Activated naive CD4-positive, alpha-beta T cell treated with anti-CD3 and anti-CD28 coated beads, Interleukin-2, amount 50 U/mL, for 72 hours (primary cell): Measurements from ENCODE around the gene GALR1. TPM values are rescaled to one million over a fixed set of nuclear protein-coding genes. Genes with fewer than 3 reads are reported as not detected.
A peak's percentile ranks its signal among the peaks of the same experiment; 100 is the strongest.

ENCODE experiments used
- ATAC-seq, 2 donors: fragments of 150-1000 bp; cut with Tn5 transposase; 2 replicates each; pipeline ENCODE4 v1.10.0; 2021; ENCODE audit warnings: mild to moderate bottlenecking in 2 of 2, moderate library complexity in 2 of 2
- DNase-seq, 2 donors: peaks; one replicate each; pipeline ENCODE4 v3.0.0; 2021 to 2022; ENCODE audit warnings: low spot score in 2 of 2
- H3K27ac Mint-ChIP-seq, 2 donors: one replicate each; pipeline ENCODE4 v1.8.0; 2022; ENCODE audit warnings: mild to moderate bottlenecking in 2 of 2, mixed read lengths in 2 of 2
- H3K36me3 Mint-ChIP-seq, 2 donors: one replicate each; pipeline ENCODE4 v1.8.0; 2022; ENCODE audit warnings: mixed read lengths in 2 of 2
- H3K9me3 Mint-ChIP-seq, 2 donors: one replicate each; pipeline ENCODE4 v1.8.0; 2022; ENCODE audit warnings: mixed read lengths in 2 of 2
- total RNA-seq, 2 donors: library from RNA; stranded (reverse); gene quantifications; one replicate each; pipeline ENCODE4 v1.2.3, GENCODE V29; 2022

GALR1 gene
- not detected for total RNA-seq

GRCh38 chr18:77249569-77250500, at the start of gene GALR1:
Gene GALR1, plus strand, starts transcription at chr18:77249848. Its CDS starts 701 bp downstream, at chr18:77250549.
- ATAC-seq (peak in 1 of 2 donors; percentile 26), DNase-seq (no peak)
- Mint-ChIP-seq H3K9me3 (peaks cover 0 to 19% of the 10 kb centered on the region in 2 donors), H3K36me3 (peaks cover 17 to 22% of the 10 kb centered on the region in 2 donors), H3K27ac (no peak within 1 kb of the TSS)

GRCh38 chr18:77201506-77201905, 48.1 kb upstream of the GALR1 start:
- peak in 1 of 2 donors; percentile 39 for ATAC-seq
- Mint-ChIP-seq H3K9me3 (peaks cover 0 to 4% of the 10 kb centered on the region in 2 donors), H3K27ac (no peak overlapping the region), H3K36me3 (no peaks in the 10 kb centered on the region)
- no peak for DNase-seq

GRCh38 chr18:77202329-77202728, 47.3 kb upstream of the GALR1 start:
- DNase-seq (no peak), ATAC-seq (no peak)
- Mint-ChIP-seq H3K9me3 (peaks cover 0 to 4% of the 10 kb centered on the region in 2 donors), H3K36me3 (no peaks in the 10 kb centered on the region), H3K27ac (peak overlapping the region; percentile 13 to 22)

GRCh38 chr18:77203071-77203470, 46.6 kb upstream of the GALR1 start:
- no peak for DNase-seq
- Mint-ChIP-seq H3K27ac (no peak overlapping the region), H3K9me3 (peaks cover 0 to 4% of the 10 kb centered on the region in 2 donors), H3K36me3 (no peaks in the 10 kb centered on the region)
- no peak for ATAC-seq

GRCh38 chr18:77203851-77204250, 45.8 kb upstream of the GALR1 start:
- no peak for ATAC-seq
- peaks cover 0 to 4% of the 10 kb centered on the region in 2 donors for H3K9me3 Mint-ChIP-seq
- no peaks in the 10 kb centered on the region for H3K36me3 Mint-ChIP-seq
- no peak for DNase-seq
- peak overlapping the region in 1 of 2 donors; percentile 2 for H3K27ac Mint-ChIP-seq

GRCh38 chr18:77205769-77206168, 43.9 kb upstream of the GALR1 start:
- no peak overlapping the region for H3K27ac Mint-ChIP-seq
- no peak for ATAC-seq
- no peaks in the 10 kb centered on the region for H3K9me3 Mint-ChIP-seq
- H3K36me3 Mint-ChIP-seq: no peaks in the 10 kb centered on the region
- no peak for DNase-seq

GRCh38 chr18:77206676-77207374, 42.8 kb upstream of the GALR1 start:
- ATAC-seq: no peak
- no peak for DNase-seq
- Mint-ChIP-seq H3K27ac (peak overlapping the region in 1 of 2 donors; percentile 56), H3K9me3 (no peaks in the 10 kb centered on the region), H3K36me3 (no peaks in the 10 kb centered on the region)

- ATAC-seq (peak; percentile 56 to 61), DNase-seq (peak in 1 of 2 donors; percentile 31)
- no peaks in the 10 kb centered on the region for H3K36me3 Mint-ChIP-seq
- H3K9me3 Mint-ChIP-seq: no peaks in the 10 kb centered on the region
- peak overlapping the region in 1 of 2 donors; percentile 56 for H3K27ac Mint-ChIP-seq
These were observed 42.1 kb upstream of the GALR1 start for GRCh38 chr18:77207540-77207939.

GRCh38 chr18:77208964-77209363, 40.7 kb upstream of the GALR1 start:
- Mint-ChIP-seq H3K27ac (peak overlapping the region; percentile 87 to 96), H3K9me3 (no peaks in the 10 kb centered on the region), H3K36me3 (no peaks in the 10 kb centered on the region)
- DNase-seq (no peak), ATAC-seq (peak; percentile 86 to 94)

- no peak for ATAC-seq
- Mint-ChIP-seq H3K27ac (peak overlapping the region in 1 of 2 donors; percentile 87), H3K9me3 (no peaks in the 10 kb centered on the region), H3K36me3 (no peaks in the 10 kb centered on the region)
- DNase-seq: no peak
These were observed 40.1 kb upstream of the GALR1 start for GRCh38 chr18:77209587-77209986.

GRCh38 chr18:77210249-77210648, 39.4 kb upstream of the GALR1 start:
- DNase-seq: no peak
- no peaks in the 10 kb centered on the region for H3K36me3 Mint-ChIP-seq
- no peak for ATAC-seq
- peak overlapping the region; percentile 50 to 87 for H3K27ac Mint-ChIP-seq
- no peaks in the 10 kb centered on the region for H3K9me3 Mint-ChIP-seq

- Mint-ChIP-seq H3K36me3 (no peaks in the 10 kb centered on the region), H3K9me3 (peaks cover 0 to 8% of the 10 kb centered on the region in 2 donors), H3K27ac (no peak overlapping the region)
- ATAC-seq (no peak), DNase-seq (no peak)
These were observed 31.0 kb upstream of the GALR1 start for GRCh38 chr18:77218642-77219041.

- Mint-ChIP-seq H3K36me3 (no peaks in the 10 kb centered on the region), H3K9me3 (peaks cover 0 to 8% of the 10 kb centered on the region in 2 donors), H3K27ac (no peak overlapping the region)
- DNase-seq (no peak), ATAC-seq (no peak)
These were observed 28.9 kb upstream of the GALR1 start for GRCh38 chr18:77220726-77221125.

- DNase-seq (no peak), ATAC-seq (no peak)
- Mint-ChIP-seq H3K27ac (no peak overlapping the region), H3K36me3 (no peaks in the 10 kb centered on the region), H3K9me3 (peaks cover 0 to 11% of the 10 kb centered on the region in 2 donors)
These were observed 27.2 kb upstream of the GALR1 start for GRCh38 chr18:77222464-77222863.

- Mint-ChIP-seq H3K9me3 (peaks cover 0 to 13% of the 10 kb centered on the region in 2 donors), H3K27ac (peak overlapping the region in 1 of 2 donors; percentile 72), H3K36me3 (no peaks in the 10 kb centered on the region)
- ATAC-seq: peak; percentile 92 to 97
- DNase-seq: peak in 1 of 2 donors; percentile 47
These were observed 26.4 kb upstream of the GALR1 start for GRCh38 chr18:77223221-77223639.

- H3K36me3 Mint-ChIP-seq: no peaks in the 10 kb centered on the region
- H3K27ac Mint-ChIP-seq: peak overlapping the region in 1 of 2 donors; percentile 72
- H3K9me3 Mint-ChIP-seq: peaks cover 0 to 13% of the 10 kb centered on the region in 2 donors
- DNase-seq (no peak), ATAC-seq (peak; percentile 28 to 73)
These were observed 26.0 kb upstream of the GALR1 start for GRCh38 chr18:77223653-77224052.

GRCh38 chr18:77230645-77231044, 19.0 kb upstream of the GALR1 start:
- H3K27ac Mint-ChIP-seq: no peak overlapping the region
- no peak for ATAC-seq
- H3K9me3 Mint-ChIP-seq: peaks cover 0 to 5% of the 10 kb centered on the region in 2 donors
- no peak for DNase-seq
- H3K36me3 Mint-ChIP-seq: peaks cover 0 to 4% of the 10 kb centered on the region in 2 donors
